Hepatocyte (in vitro differentiated cells): ENCODE measurements around the gene SENP7.

Source experiments
- EZH2 ChIP-seq: fragments of 200-600 bp; sonication (generic); IDR thresholded peaks from 2 replicates; pipeline ENCODE4 v1.6.1; 2016; ENCODE audit warnings: antibody characterized with exemption, mild to moderate bottlenecking, borderline replicate concordance
- EZH2phosphoT487 ChIP-seq: fragments of 200-600 bp; sonication (generic); IDR thresholded peaks from one replicate; pipeline ENCODE4 v1.6.1; 2018; ENCODE audit warnings: antibody characterized with exemption, mild to moderate bottlenecking, low read depth, moderate library complexity; ENCODE audit not compliant: unreplicated experiment, severe bottlenecking
- TF ChIP-seq, protein P1 (sequence below): fragments of 200-600 bp; sonication (generic); IDR thresholded peaks from 2 replicates; pipeline ENCODE4 v1.5.1; 2016; ENCODE audit warnings: antibody characterized with exemption, mild to moderate bottlenecking; ENCODE audit not compliant: poor library complexity

DNA sequence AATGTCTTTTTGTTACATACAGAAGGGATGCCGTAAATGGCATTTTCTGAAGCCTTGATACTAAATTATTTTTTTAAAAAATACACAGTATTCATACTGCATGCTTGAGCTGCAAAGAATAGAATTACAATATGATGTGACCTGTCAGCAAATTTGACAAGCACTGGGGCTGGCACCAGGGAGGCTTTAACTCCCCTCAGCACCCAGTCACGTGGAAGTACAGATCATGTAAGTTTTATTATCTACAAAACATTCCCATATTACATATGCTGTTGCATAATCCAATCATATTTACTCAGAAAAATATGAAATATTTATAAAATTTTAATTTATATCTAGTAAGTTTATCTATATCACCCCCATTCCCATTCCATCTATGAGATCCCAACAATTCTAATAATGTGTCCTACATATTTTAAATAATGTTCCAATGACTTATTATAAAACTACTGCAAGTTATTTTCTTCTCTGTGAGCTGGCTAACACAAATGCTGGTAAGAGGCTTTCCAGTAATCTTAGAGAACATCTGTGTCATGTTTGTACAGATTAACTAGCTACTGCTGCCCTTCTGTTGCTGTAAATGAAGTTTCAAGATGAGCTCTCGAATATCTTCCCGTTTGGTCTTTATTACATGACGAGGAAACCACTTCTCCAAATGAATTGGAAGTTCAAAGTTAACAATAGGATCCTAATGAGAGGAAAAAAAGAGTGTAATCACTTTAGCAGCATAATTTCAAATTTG is 187.4 kb downstream of the SENP7 start:
- TF ChIP-seq, protein P1, sequence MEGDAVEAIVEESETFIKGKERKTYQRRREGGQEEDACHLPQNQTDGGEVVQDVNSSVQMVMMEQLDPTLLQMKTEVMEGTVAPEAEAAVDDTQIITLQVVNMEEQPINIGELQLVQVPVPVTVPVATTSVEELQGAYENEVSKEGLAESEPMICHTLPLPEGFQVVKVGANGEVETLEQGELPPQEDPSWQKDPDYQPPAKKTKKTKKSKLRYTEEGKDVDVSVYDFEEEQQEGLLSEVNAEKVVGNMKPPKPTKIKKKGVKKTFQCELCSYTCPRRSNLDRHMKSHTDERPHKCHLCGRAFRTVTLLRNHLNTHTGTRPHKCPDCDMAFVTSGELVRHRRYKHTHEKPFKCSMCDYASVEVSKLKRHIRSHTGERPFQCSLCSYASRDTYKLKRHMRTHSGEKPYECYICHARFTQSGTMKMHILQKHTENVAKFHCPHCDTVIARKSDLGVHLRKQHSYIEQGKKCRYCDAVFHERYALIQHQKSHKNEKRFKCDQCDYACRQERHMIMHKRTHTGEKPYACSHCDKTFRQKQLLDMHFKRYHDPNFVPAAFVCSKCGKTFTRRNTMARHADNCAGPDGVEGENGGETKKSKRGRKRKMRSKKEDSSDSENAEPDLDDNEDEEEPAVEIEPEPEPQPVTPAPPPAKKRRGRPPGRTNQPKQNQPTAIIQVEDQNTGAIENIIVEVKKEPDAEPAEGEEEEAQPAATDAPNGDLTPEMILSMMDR = no peak
- TF ChIP-seq EZH2 (no peak), EZH2phosphoT487 (no peak)
